Right lung (tissue), 5 donors: ENCODE measurements around the gene THSD1. TPM values are rescaled to one million over a fixed set of nuclear protein-coding genes. Genes with fewer than 3 reads are reported as not detected.
"Not testable (repeated sequence)": the region's sequence is repeated elsewhere in the genome, so short reads cannot be mapped to it uniquely, and the experiment has no call there.

ENCODE experiments used
- DNase-seq, 2 donors: peaks; one replicate each; pipeline ENCODE4 v3.0.0-alpha.2; 2013
- polyA plus RNA-seq, 5 donors: library from polyadenylated mRNA; unstranded; fragments of 120-200 nt; gene quantifications; one replicate each; pipeline versions ENCODE4 v1.2.1 to v1.2.3, GENCODE V29; 2013; ENCODE audit warnings: inconsistent platforms in 1 of 5, low replicate concordance in 1 of 5; ENCODE audit not compliant: insufficient read length in 5 of 5, insufficient read depth in 1 of 5

The THSD1 gene
- polyA plus RNA-seq, 5 donors = 40.4 to 52.0 (median 47.2) TPM

DNA sequence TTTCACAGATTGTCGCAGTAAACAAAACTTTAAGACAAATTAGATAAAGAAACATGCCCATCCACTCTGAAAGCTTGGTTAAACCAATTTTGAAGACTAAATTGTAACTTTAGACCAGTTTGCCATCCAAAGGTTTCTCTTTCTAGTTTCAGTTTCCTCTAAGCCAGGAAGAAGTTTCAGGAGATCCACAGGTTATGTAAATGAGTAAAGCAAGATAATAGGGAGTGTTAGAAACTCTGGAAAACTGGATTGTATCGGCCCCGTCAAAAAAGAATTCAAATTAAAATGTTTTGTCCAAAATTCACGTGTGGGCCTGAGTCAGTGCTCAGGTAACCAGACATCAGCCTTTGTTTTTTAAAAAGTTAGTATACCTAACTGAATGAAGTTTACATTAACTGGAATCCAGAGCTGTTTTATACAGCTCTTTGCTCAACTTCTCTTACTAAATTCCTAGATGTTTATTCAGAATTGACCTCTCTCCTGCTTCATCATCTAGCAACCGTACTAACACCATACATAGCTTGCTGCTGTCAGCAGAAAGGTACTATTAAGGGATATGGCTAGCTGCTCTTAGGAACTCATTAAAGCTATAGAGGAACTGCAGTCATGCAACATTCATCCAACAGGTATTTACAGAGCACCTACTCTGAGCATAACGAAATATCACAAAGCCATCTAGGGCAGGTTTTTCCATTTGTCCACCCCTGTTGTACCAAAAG lies 43.6 kb downstream of the THSD1 start:
- not testable (repeated sequence) for DNase-seq

- DNase-seq = no peak
These were observed 44.7 kb downstream of the THSD1 start for GRCh38 chr13:52361225-52361624.

GRCh38 chr13:52359534-52359933 lies 46.4 kb downstream of the THSD1 start:
- DNase-seq = peak; percentile 85 to 88

- no peak for DNase-seq
These were observed 49.6 kb downstream of the THSD1 start for GRCh38 chr13:52356327-52356726.

GRCh38 chr13:52353193-52353592 lies 52.8 kb downstream of the THSD1 start:
- DNase-seq = no peak

DNA sequence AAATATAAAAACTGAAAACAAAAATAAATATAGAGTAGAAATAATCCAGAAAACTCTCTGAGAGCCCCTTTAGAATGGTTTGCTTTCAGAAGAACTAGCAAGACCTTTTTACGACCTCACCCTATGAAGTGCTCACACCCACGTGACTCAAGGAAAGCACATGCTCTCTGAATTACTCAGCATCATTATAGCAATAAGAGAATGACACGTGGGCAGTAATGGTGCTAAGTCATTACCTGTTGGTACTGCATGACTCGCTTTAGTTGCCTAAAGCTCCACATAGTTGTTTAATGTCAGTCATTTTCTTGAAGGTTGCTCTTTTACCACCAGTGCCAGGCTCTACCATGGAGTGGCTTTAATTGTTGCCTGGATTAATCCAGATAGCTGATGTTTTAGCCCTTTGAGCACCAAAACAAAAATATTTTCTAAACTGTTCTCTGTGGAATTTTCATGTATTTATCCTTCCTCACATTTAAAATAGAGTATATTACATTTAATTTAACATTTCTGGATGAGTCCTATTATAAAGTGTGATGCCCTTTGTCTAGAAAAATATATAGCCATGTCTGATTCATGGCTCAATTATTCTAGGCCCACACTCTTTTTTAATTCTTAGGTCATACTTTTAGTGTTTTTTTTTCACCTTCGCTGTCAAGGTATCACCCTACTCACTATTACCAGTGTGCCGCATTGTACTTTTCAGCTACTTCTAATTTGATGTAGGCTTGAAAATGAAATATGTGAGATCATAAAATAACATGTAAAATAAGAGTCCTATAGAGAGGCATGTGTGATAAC lies 56.8 kb downstream of the THSD1 start:
- DNase-seq = no peak

DNA sequence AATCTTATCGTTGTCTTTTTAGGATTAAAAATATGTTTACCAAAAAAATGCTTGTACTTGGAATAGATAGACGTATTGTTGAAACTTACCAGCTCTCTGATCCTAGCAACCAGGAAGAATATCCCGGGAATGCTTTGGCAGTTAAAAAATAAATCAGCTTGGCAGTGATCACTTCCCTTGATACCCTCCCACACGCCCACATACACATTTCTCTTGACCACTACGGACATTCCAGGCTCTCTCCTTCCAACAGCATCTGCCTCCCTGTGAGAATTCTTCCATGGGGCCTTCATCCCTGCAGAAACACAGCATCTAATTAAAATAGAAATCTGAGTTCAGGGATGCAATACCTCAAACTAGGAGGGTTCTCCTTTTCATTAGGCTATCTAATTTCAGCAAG lies 57.9 kb downstream of the THSD1 start:
- no peak for DNase-seq

DNA sequence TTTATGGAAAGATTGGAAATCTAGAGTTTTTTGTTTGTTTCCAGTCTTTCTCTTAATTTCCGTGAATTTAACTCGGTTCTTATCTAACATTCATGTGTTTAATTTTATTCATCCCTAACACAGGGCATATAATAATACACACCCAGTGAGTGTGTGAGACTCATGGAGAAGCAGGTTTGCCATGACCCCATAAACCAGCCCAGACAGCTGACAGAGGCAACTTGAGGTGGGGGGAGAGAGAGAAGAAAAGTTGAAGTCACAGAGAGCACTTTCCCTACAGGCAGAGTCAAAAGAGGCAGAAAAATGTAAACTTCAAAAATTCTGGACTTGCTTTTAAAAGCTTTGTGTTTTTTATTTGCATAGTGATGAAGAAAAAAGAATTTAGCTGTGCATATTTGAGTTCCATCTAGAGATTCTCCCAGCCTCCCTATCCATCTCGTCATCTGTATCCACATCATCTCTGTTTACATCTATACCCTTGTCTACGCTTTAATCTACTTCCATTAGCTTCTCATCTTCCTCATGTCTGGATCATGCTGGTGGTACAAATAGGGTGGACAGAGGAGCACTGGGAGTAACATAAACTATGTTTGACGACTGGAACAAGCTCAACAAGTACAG lies 60.2 kb downstream of the THSD1 start:
- no peak for DNase-seq

GRCh38 chr13:52345048-52345447 lies 60.9 kb downstream of the THSD1 start:
- no peak for DNase-seq

GRCh38 chr13:52344108-52344507 lies 61.9 kb downstream of the THSD1 start:
- DNase-seq = no peak

DNA sequence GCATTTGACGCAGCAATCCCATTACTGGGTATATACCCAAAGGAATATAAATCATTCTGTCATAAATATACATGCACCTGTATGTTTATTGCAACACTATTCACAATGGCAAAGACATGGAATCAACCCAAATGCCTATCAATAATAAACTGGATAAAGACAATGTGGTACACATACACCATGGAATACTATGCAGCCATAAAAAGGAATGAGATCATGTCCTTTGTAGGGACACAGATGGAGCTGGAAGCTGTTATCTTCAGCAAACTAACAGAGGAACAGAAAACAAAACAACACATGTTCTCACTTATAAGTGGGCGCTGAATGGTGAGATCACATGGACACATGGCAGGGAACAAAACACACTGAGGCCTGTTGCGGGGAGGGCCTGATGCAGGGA lies 63.8 kb downstream of the THSD1 start:
- DNase-seq = not testable (repeated sequence)

DNA sequence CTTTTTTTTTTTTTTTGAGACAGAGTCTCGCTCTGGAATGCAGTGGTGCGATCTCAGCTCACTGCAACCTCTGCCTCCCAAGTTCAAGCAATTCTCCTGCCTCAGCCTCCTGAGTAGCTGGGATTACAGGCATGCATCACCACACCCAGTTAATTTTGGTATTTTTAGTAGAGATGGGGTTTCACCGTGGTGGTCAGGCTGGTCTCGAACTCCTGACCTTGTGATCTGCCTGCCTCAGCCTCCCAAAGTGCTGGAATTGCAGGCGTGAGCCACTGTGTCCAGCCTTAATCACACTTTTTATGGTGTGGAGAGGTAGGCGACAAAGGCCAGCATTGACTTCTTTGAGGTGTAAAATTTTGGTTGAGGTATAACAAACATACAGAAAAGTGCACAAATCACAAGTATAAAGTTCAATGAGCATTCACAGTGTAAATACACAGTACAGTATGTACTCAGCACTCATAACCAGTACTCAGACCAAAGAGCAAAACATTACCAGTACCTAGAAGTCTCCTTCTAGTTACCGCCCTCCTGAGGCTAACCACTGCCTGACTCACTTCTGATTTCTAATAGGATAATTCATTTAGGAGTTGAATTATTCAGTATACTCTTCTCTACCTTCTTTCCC lies 68.0 kb downstream of the THSD1 start:
- DNase-seq = not testable (repeated sequence)

DNA sequence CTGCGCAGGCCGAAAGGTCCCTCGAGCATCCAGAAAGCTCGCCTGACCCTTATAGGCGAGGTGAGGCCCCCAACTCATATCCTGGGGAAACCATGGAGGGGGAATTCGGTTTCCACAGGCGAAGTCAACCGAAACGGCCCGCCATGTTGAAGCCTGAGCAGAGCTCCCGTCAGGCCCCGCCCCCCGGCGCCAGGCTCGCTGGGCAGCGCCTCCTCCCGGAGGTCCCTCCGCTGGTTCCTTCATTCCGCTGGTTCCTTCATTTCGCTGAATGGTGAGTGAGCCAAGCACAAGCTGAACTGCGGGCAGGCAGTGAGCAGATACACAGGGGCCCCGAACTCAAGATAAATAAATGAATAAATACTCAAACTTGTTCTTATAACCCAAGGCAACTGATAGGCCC lies 71.9 kb downstream of the THSD1 start:
- DNase-seq = not testable (repeated sequence)

- DNase-seq = not testable (repeated sequence)
These were observed 74.1 kb downstream of the THSD1 start for GRCh38 chr13:52331844-52332243.

Other genes starting within 250 kb of the THSD1 start
- 10 to 100 TPM; 36.6 to 62.6 (median 53.7) TPM for gene NEK3, start 246.6 kb downstream of the THSD1 start, polyA plus RNA-seq
- 10 to 100 TPM; 48.2 to 81.0 (median 70.9) TPM for gene VPS36, start 44.5 kb upstream of the THSD1 start, polyA plus RNA-seq
- 100 to 1,000 TPM in 1 of 5 donors, 10 to 100 TPM in 4; 44.4 to 133 (median 57.5) TPM for gene CKAP2, start 49.3 kb upstream of the THSD1 start, polyA plus RNA-seq
- gene HNRNPA1L2, start 236.3 kb upstream of the THSD1 start, polyA plus RNA-seq = 10 to 100 TPM; 23.0 to 32.6 (median 26.3) TPM
- gene SUGT1, start 246.7 kb upstream of the THSD1 start, polyA plus RNA-seq = 10 to 100 TPM; 46.7 to 62.2 (median 55.6) TPM